ENCODE measurements around the gene CCDC27. TPM values are rescaled to one million over a fixed set of nuclear protein-coding genes. Genes with fewer than 3 reads are reported as not detected.

The CCDC27 gene
- total RNA-seq, 1 experiment from 2014 or later = not detected

GRCh38 chr1:3703786-3704371 is 48.4 kb upstream of the CCDC27 start:
- Histone ChIP-seq H3K27me3 (ENCODE audit: insufficient read depth, low read length) (no peaks in the 10 kb centered on the region), H2AFZ (ENCODE audit: low read depth, low read length, poor library complexity, severe bottlenecking) (no peak overlapping the region), H3K36me3 (ENCODE audit: control insufficient read depth in 1 of 2, insufficient read depth in 2 of 2, low read length in 2 of 2) (no peaks in the 10 kb centered on the region), H3K4me1 (ENCODE audit: control insufficient read depth in 1 of 2, insufficient read depth in 2 of 2, low read length in 2 of 2) (no peaks in the 10 kb centered on the region), H3K4me2 (ENCODE audit: low read length) (no peak overlapping the region), H3K9ac (ENCODE audit: low read length) (no peak overlapping the region), H3K9me2 (ENCODE audit: insufficient read depth) (no peaks in the 10 kb centered on the region), H4K20me1 (ENCODE audit: insufficient read depth) (no peaks in the 10 kb centered on the region), H3K27ac (ENCODE audit: low read depth, low read length) (no peak overlapping the region), H3K9me3 (ENCODE audit: control insufficient read depth in 1 of 2, insufficient read depth in 1 of 2, low read depth in 1 of 2, low read length in 2 of 2) (no peaks in the 10 kb centered on the region), H3K4me3 (replicated peaks in 1 of 2; ENCODE audit: low read depth in 1 of 2, low read length in 2 of 2) (no peak overlapping the region), H3K79me2 (ENCODE audit: insufficient read depth, low read length) (no peaks in the 10 kb centered on the region)
- DNase-seq (ENCODE audit: low read depth, low spot score) (no peak), ATAC-seq (no peak)
- ChIA-PET RAD21 (ENCODE audit: low non-redundant PET in 1 of 2, low total read pairs in 2 of 2, uncharacterized antibody in 2 of 2, unreplicated experiment in 2 of 2) (no interaction called here), CTCF (no interaction called here), POLR2A (no interaction called here)
- intact Hi-C loops (cut with micrococcal nuclease) = no loop called here
- no peak for TF ChIP-seq POLR2A (IDR thresholded peaks at IDR 0.05; ENCODE audit: borderline replicate concordance, extremely low read depth, insufficient read depth, insufficient read length)
- no peak for TF ChIP-seq CEBPB (IDR thresholded peaks at IDR 0.05; ENCODE audit: low read depth)
- no peak for TF ChIP-seq ELF1 (IDR thresholded peaks at IDR 0.05; ENCODE audit: borderline replicate concordance, low read depth)
- no peak for TF ChIP-seq POLR2AphosphoS5 (IDR thresholded peaks at IDR 0.05; ENCODE audit: low read depth, low read length)
- no TSS peak for BruUV-seq (replicated peaks)

GRCh38 chr1:3705341-3705950 is 46.8 kb upstream of the CCDC27 start:
- Histone ChIP-seq H3K36me3 (ENCODE audit: control insufficient read depth in 1 of 2, insufficient read depth in 2 of 2, low read length in 2 of 2) (no peaks in the 10 kb centered on the region), H3K4me2 (ENCODE audit: low read length) (no peak overlapping the region), H4K20me1 (ENCODE audit: insufficient read depth) (no peaks in the 10 kb centered on the region), H3K27me3 (ENCODE audit: insufficient read depth, low read length) (no peaks in the 10 kb centered on the region), H2AFZ (ENCODE audit: low read depth, low read length, poor library complexity, severe bottlenecking) (no peak overlapping the region), H3K9me3 (ENCODE audit: control insufficient read depth in 1 of 2, insufficient read depth in 1 of 2, low read depth in 1 of 2, low read length in 2 of 2) (no peaks in the 10 kb centered on the region), H3K4me3 (replicated peaks in 1 of 2; ENCODE audit: low read depth in 1 of 2, low read length in 2 of 2) (no peak overlapping the region), H3K4me1 (ENCODE audit: control insufficient read depth in 1 of 2, insufficient read depth in 2 of 2, low read length in 2 of 2) (no peaks in the 10 kb centered on the region), H3K9ac (ENCODE audit: low read length) (no peak overlapping the region), H3K9me2 (ENCODE audit: insufficient read depth) (no peaks in the 10 kb centered on the region), H3K79me2 (ENCODE audit: insufficient read depth, low read length) (no peaks in the 10 kb centered on the region), H3K27ac (ENCODE audit: low read depth, low read length) (no peak overlapping the region)
- BruUV-seq (replicated peaks) = no TSS peak
- RAD21 ChIA-PET (ENCODE audit: low non-redundant PET in 1 of 2, low total read pairs in 2 of 2, uncharacterized antibody in 2 of 2, unreplicated experiment in 2 of 2) = no interaction called here
- DNase-seq (ENCODE audit: low read depth, low spot score) (no peak), ATAC-seq (no peak)
- no peak for TF ChIP-seq POLR2AphosphoS5 (IDR thresholded peaks at IDR 0.05; ENCODE audit: low read depth, low read length)
- no peak for TF ChIP-seq FOSL1 (IDR thresholded peaks at IDR 0.05; ENCODE audit: low read depth)
- no peak for TF ChIP-seq YY1 (IDR thresholded peaks at IDR 0.05; ENCODE audit: extremely low read depth, insufficient replicate concordance, low read depth, low read length)
- TF ChIP-seq JUND (IDR thresholded peaks at IDR 0.05) = no peak
- TF ChIP-seq SP1 (IDR thresholded peaks at IDR 0.05; ENCODE audit: low read depth) = no peak
- TF ChIP-seq ZNF274 (IDR thresholded peaks at IDR 0.05; ENCODE audit: low read depth, low read length) = no peak
- TF ChIP-seq ELF1 (IDR thresholded peaks at IDR 0.05; ENCODE audit: borderline replicate concordance, low read depth) = no peak
- TF ChIP-seq SIN3A (IDR thresholded peaks at IDR 0.05; ENCODE audit: low read depth) = no peak
- no peak for TF ChIP-seq EZH2 (IDR thresholded peaks at IDR 0.05)
- CTCF ChIA-PET = no interaction called here
- POLR2A ChIA-PET = no interaction called here
- intact Hi-C loops (cut with micrococcal nuclease) = no loop called here

Measured in HCT116 (cell line).